GM23248 (cell line): Measurements from ENCODE around the gene TPRN. TPM values are rescaled to one million over a fixed set of nuclear protein-coding genes. Genes with fewer than 3 reads are reported as not detected.

Source experiments
- DNase-seq: peaks from one replicate; pipeline ENCODE4 v3.0.0-alpha.2; 2015
- H2AFZ ChIP-seq: fragments of 200-600 bp; sonication (generic); 2 replicates; pipeline ENCODE4 v1.6.1; 2016; ENCODE audit warnings: antibody characterized with exemption
- H3F3A ChIP-seq: fragments of 200-600 bp; sonication (generic); 2 replicates; pipeline ENCODE4 v1.6.1; 2016; ENCODE audit warnings: mild to moderate bottlenecking, antibody characterized with exemption, mixed run types; ENCODE audit not compliant: insufficient read depth
- H3K27ac ChIP-seq: fragments of 200-600 bp; sonication (generic); 2 replicates; pipeline ENCODE4 v1.5.1; 2016; ENCODE audit warnings: mild to moderate bottlenecking
- H3K27me3 ChIP-seq: fragments of 200-600 bp; sonication (generic); replicated peaks from 2 replicates; pipeline ENCODE4 v1.6.1; 2016; ENCODE audit warnings: mild to moderate bottlenecking; ENCODE audit not compliant: insufficient read depth
- H3K36me3 ChIP-seq: fragments of 200-600 bp; sonication (generic); 2 replicates; pipeline ENCODE4 v1.6.1; 2016; ENCODE audit warnings: low read depth, mild to moderate bottlenecking
- H3K4me1 ChIP-seq: fragments of 200-600 bp; sonication (generic); 2 replicates; pipeline ENCODE4 v1.6.1; 2016; ENCODE audit warnings: mild to moderate bottlenecking; ENCODE audit not compliant: insufficient read depth
- H3K4me2 ChIP-seq: fragments of 200-600 bp; sonication (generic); one replicate; pipeline ENCODE4 v1.6.1; 2016; ENCODE audit warnings: mild to moderate bottlenecking; ENCODE audit not compliant: unreplicated experiment
- H3K4me3 ChIP-seq: fragments of 200-600 bp; sonication (generic); 2 replicates; pipeline ENCODE4 v1.5.1; 2016; ENCODE audit warnings: mild to moderate bottlenecking
- H3K79me2 ChIP-seq: fragments of 200-600 bp; sonication (generic); 2 replicates; pipeline ENCODE4 v1.6.1; 2016; ENCODE audit warnings: mild to moderate bottlenecking; ENCODE audit not compliant: insufficient read depth
- H3K9ac ChIP-seq: fragments of 200-600 bp; sonication (generic); 2 replicates; pipeline ENCODE4 v1.6.1; 2016; ENCODE audit warnings: mild to moderate bottlenecking
- H3K9me2 ChIP-seq: fragments of 200-600 bp; sonication (generic); 2 replicates; pipeline ENCODE4 v1.6.1; 2016; ENCODE audit warnings: mixed run types, mild to moderate bottlenecking, moderate library complexity; ENCODE audit not compliant: insufficient read depth
- H3K9me3 ChIP-seq: fragments of 200-600 bp; sonication (generic); one replicate; pipeline ENCODE4 v1.6.1; 2017; ENCODE audit warnings: low read depth
- H4K20me1 ChIP-seq: fragments of 200-600 bp; sonication (generic); 2 replicates; pipeline ENCODE4 v1.6.0; 2016; ENCODE audit not compliant: insufficient read depth
- EZH2 ChIP-seq: fragments of 200-600 bp; sonication (generic); IDR thresholded peaks from 2 replicates; pipeline ENCODE4 v1.6.1; 2018; ENCODE audit warnings: antibody characterized with exemption, mild to moderate bottlenecking; ENCODE audit not compliant: insufficient read depth, poor library complexity, severe bottlenecking
- EZH2phosphoT487 ChIP-seq: fragments of 200-600 bp; sonication (generic); IDR thresholded peaks from 2 replicates; pipeline ENCODE4 v1.6.1; 2018; ENCODE audit warnings: antibody characterized with exemption, moderate library complexity, mild to moderate bottlenecking, low read depth; ENCODE audit not compliant: insufficient read depth
- WGBS, 2 experiments: methylation state at CpG; one replicate each; pipeline ENCODE4 v1.1.6; 2015 to 2017; ENCODE audit warnings: low lambda C conversion rate in 2 of 2, low coverage in 1 of 2; ENCODE audit errors: missing lambda C conversion rate in 2 of 2; 5-methylcytosine and 5-hydroxymethylcytosine counted together
- in situ Hi-C: fragments of 300-500 bp; cut with MboI; formaldehyde crosslinking; loops from 2 replicates; pipeline ENCODE4 v1.15.0; 2020
- polyA plus RNA-seq: library from polyadenylated mRNA; unstranded; fragments of >200 nt; fragmentation: Nextera tagmentation; extraction: Ambion mirVana; gene quantifications from 2 replicates; pipeline ENCODE4 v1.2.1, GENCODE V29; 2016
- total RNA-seq: library from RNA; depleted of rRNA; stranded (reverse); fragments of >200 nt; shearing (Covaris generic); gene quantifications from 2 replicates; pipeline ENCODE4 v1.2.3, GENCODE V29; 2014

The TPRN gene
- total and polyA plus RNA-seq, 2 experiments from 2014 or later, result 1.7 to 7.8 TPM

DNA sequence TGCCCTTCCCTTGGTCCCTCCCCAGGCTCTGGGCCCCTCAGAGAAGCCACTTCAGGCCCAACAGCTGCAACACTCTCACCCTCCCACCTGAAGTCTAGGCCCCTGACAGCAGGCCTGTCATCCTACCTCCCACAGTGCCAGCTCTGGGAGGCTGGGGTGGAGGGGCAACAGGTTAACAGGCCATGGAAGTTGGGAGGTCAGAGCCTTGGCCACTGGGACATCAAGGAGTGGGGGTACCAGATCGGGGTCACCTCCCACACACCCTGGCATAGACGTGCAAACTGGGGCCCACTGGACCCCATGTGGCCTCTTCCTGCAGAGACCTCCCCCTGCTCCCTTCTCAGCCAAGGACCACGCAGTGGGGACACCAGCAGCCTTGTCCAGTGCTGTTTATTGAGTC is 9.3 kb downstream of the TPRN start:
- H3K9me2 ChIP-seq, result no peaks in the 10 kb centered on the region
- DNase-seq, result no peak
- no peak overlapping the region for H3K4me3 ChIP-seq
- no peak overlapping the region for H3K27ac ChIP-seq
- WGBS, 2 experiments, result 51 to 56% methylated on average over 3 of the region's 3 CpGs
- no peak overlapping the region for H3K4me2 ChIP-seq
- no peaks in the 10 kb centered on the region for H3K36me3 ChIP-seq
- peaks cover 10% of the 10 kb centered on the region for H3F3A ChIP-seq
- no peak for TF ChIP-seq EZH2phosphoT487
- no peak for TF ChIP-seq EZH2
- H3K79me2 ChIP-seq, result peaks cover 83% of the 10 kb centered on the region
- no peak overlapping the region for H3K9ac ChIP-seq
- H3K27me3 ChIP-seq, result no peaks in the 10 kb centered on the region
- H3K9me3 ChIP-seq, result no peaks in the 10 kb centered on the region
- no peaks in the 10 kb centered on the region for H4K20me1 ChIP-seq
- in situ Hi-C loops, result no loop called here
- H2AFZ ChIP-seq, result no peak overlapping the region
- H3K4me1 ChIP-seq, result peaks cover 16% of the 10 kb centered on the region

DNA sequence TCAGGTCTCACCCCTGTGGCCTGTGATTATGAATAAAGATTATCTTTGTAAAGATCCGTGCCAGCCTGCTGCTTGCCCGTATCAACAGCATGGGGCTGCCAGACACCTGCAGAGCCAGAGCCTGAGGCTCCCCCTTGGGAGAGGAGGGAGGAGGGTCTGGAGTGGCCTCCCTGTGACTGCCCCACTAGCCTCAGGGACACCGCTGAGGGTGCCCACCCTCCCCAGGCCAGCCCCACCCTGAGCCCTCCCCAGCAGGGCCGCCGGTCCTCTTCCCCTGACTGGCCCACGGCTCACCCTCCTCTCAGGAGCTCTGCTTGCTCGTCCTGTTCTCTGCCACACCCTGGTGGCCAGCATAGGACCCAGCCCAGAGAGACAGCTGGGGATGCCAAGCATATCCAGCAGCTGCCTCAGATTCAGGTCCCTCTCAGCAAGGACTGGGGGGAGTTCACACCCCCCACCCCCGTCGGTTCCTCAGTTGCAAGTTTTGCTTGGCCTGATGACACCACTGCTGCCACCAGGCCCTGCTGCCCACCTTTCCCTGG is 10.2 kb downstream of the TPRN start:
- WGBS, 2 experiments, result 67 to 74% methylated on average over 7 to 8 of the region's 9 CpGs
- peak overlapping the region; percentile 93 for H3K9ac ChIP-seq
- peak overlapping the region; percentile 93 for H3K4me2 ChIP-seq
- H3K4me3 ChIP-seq, result no peak overlapping the region; the same call in 1 of the 2 replicates
- no peaks in the 10 kb centered on the region for H3K36me3 ChIP-seq
- peaks cover 10% of the 10 kb centered on the region for H3F3A ChIP-seq
- no peaks in the 10 kb centered on the region for H3K27me3 ChIP-seq
- in situ Hi-C loops, result no loop called here
- no peaks in the 10 kb centered on the region for H3K9me3 ChIP-seq
- H2AFZ ChIP-seq, result no peak overlapping the region
- TF ChIP-seq EZH2phosphoT487 (no peak), EZH2 (no peak)
- peaks cover 87% of the 10 kb centered on the region for H3K79me2 ChIP-seq
- peaks cover 16% of the 10 kb centered on the region for H3K4me1 ChIP-seq
- H3K9me2 ChIP-seq, result no peaks in the 10 kb centered on the region
- no peak for DNase-seq
- peak overlapping the region; percentile 93 for H3K27ac ChIP-seq
- H4K20me1 ChIP-seq, result no peaks in the 10 kb centered on the region

DNA sequence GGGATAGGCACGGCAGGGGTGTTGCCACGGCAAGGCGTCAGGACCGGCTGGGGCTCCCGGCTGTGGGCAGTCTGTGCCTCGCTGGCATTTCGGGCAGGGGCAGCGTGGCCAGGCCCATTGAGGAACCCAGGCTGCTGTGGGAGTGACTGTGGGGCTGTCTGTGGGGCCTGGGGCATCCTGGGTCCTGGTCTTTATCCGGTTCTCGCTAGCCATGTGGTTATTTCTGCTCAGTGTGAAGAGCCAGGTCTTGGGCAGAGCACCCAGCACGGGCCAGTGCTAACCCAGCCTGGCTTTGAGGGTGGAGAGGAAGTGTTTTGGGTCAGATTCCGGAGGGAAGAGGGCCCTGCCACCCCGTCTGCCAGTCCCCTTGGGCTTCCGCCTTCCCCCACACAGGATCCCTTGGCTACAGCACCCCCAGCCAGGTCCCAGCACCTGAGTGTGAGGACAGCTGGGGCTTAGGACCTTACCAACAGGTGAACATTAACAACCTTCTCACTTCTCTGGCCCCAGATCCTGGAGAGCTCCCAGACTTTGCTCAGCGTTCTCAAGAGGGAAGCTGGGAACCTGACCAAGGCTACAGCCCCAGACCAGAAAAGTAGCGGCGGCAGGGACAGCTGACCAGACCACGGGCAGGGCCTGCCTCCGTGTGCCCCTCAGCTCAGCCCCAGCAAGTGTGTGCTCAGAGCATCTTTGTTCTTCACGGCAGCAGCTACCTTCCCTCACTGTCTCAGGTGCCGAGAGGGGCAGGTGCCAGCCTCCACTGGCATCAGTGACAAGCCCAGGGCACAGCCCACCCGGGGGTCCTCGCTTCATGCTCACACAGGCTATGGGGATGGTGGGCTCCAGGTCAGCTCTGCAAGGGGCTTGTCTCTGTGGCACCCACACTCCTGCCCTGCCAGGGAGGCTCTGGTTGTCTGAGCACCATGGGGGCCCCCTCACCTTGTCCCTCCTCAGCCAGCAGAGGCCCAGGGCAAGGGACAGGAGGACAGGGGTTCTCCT is 10.9 kb downstream of the TPRN start:
- H3K27ac ChIP-seq, result peak overlapping the region; percentile 93
- peaks cover 16% of the 10 kb centered on the region for H3K4me1 ChIP-seq
- peak overlapping the region; percentile 93 for H3K4me2 ChIP-seq
- no peaks in the 10 kb centered on the region for H3K9me3 ChIP-seq
- no peaks in the 10 kb centered on the region for H4K20me1 ChIP-seq
- H3K36me3 ChIP-seq, result no peaks in the 10 kb centered on the region
- H3K4me3 ChIP-seq, result peak overlapping the region; percentile 83
- in situ Hi-C loops, result no loop called here
- peak; percentile 15 for DNase-seq
- peak overlapping the region; percentile 93 for H3K9ac ChIP-seq
- TF ChIP-seq EZH2, result no peak
- TF ChIP-seq EZH2phosphoT487, result no peak
- WGBS, 2 experiments, result 31 to 37% methylated on average over 20 to 23 of the region's 23 CpGs
- H3K79me2 ChIP-seq, result peaks cover 83% of the 10 kb centered on the region
- H3K27me3 ChIP-seq, result no peaks in the 10 kb centered on the region
- no peaks in the 10 kb centered on the region for H3K9me2 ChIP-seq
- peaks cover 10% of the 10 kb centered on the region for H3F3A ChIP-seq
- peak overlapping the region; percentile 20; the same call in 1 of the 2 replicates for H2AFZ ChIP-seq

DNA sequence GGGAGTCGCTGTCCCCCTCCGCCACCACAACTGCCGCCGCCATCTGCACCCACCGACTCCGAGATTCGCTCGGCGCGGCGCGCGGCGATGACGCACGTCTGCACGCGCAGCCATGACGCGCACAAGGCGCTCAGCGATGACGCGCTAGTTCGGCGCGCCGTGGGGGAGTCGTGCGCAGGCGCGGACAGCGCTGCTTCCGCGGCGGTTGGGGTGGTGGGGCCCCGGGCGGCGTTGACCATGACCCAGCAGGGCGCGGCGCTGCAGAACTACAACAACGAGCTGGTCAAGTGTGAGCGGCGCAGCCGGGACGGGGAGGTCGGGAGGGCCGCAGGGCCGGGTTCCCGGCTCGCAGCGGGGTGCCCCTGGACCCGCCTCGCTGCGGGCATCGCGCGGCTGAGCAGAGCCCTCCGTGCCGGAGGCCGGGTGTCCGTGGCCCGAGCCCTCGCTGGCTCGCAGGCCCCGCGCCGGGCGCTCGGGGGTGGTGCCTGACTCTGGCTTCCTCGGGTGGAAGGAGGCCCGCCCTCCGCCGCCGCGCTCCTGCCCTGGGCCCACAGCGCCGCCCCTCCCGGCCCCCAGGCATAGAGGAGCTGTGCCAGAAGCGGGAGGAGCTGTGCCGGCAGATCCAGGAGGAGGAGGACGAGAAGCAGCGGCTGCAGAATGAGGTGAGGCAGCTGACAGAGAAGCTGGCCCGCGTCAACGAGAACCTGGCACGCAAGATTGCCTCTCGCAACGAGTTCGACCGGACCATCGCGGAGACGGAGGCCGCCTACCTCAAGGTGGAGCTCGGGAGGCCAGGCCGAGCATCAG is 11.8 kb downstream of the TPRN start, which contains the start of the genes ANAPC2 and SSNA1:
TSS of gene ANAPC2 (minus strand) at position 71 of the 807 bp plus-strand sequence. CDS start at position 43, 28 bp downstream.
TSS of gene SSNA1 (plus strand) at position 187 of the 807 bp plus-strand sequence. CDS start at position 238, 51 bp downstream.
- peak; percentile 95 for DNase-seq
- TF ChIP-seq EZH2 (no peak), EZH2phosphoT487 (no peak)
- Histone ChIP-seq H4K20me1 (no peaks in the 10 kb centered on the region), H3F3A (peaks cover 10% of the 10 kb centered on the region), H3K9ac (peak within 1 kb of the TSS; percentile 93), H3K4me1 (peaks cover 16% of the 10 kb centered on the region), H2AFZ (peak within 1 kb of the TSS; percentile 69), H3K79me2 (peaks cover 74% of the 10 kb centered on the region), H3K27ac (peak within 1 kb of the TSS; percentile 93), H3K4me3 (peak within 1 kb of the TSS; percentile 83), H3K36me3 (no peaks in the 10 kb centered on the region), H3K27me3 (no peaks in the 10 kb centered on the region), H3K9me3 (no peaks in the 10 kb centered on the region), H3K4me2 (peak within 1 kb of the TSS; percentile 93), H3K9me2 (no peaks in the 10 kb centered on the region)
- 0 to 1% methylated on average over 80 to 97 of the region's 98 CpGs for WGBS, 2 experiments
- in situ Hi-C loops, result no loop called here
